Measurements from ENCODE around the gene LILRA6. TPM values are rescaled to one million over a fixed set of nuclear protein-coding genes. Genes with fewer than 3 reads are reported as not detected.

LILRA6 gene
- total and polyA plus RNA-seq, 2 of the 13 experiments (the other 11 are each of a cell fraction or from before 2014, with no cell fraction given), result not detected

- TF ChIP-seq SMARCE1 (IDR thresholded peaks at IDR 0.05; ENCODE audit: borderline replicate concordance), result no peak
- TF ChIP-seq NKX3-1 (CRISPR knock-in tag; IDR thresholded peaks at IDR 0.05), result no peak
- TF ChIP-seq CEBPZ (IDR thresholded peaks at IDR 0.05; ENCODE audit: low read length), result no peak
- peak; percentile 65; the same call in 1 of the 2 replicates for TF ChIP-seq PITX1 (CRISPR knock-in tag; IDR thresholded peaks at IDR 0.05)
- TF ChIP-seq ZNF142 (CRISPR knock-in tag; IDR thresholded peaks at IDR 0.05), result no peak
- no peak for TF ChIP-seq ZNF34 (CRISPR knock-in tag; IDR thresholded peaks at IDR 0.05; ENCODE audit: borderline replicate concordance)
- no peak for TF ChIP-seq FOXK1 (CRISPR knock-in tag; IDR thresholded peaks at IDR 0.05; ENCODE audit: borderline replicate concordance, low read depth)
- TF ChIP-seq ZNF432 (CRISPR knock-in tag; IDR thresholded peaks at IDR 0.05; ENCODE audit: borderline replicate concordance), result no peak
- no peak for TF ChIP-seq ZNF510 (CRISPR knock-in tag; IDR thresholded peaks at IDR 0.05; ENCODE audit: low read depth)
- TF ChIP-seq POGK (CRISPR knock-in tag; conservative IDR thresholded peaks at IDR 0.05), result no peak
- TF ChIP-seq SATB2 (CRISPR knock-in tag; IDR thresholded peaks at IDR 0.05), result no peak
- no peak for TF ChIP-seq ZNF335 (CRISPR knock-in tag; IDR thresholded peaks at IDR 0.05)
- TF ChIP-seq CHD4 (IDR thresholded peaks at IDR 0.05; ENCODE audit: borderline replicate concordance, low read length), result no peak
- no peak for TF ChIP-seq TFE3 (CRISPR knock-in tag; IDR thresholded peaks at IDR 0.05)
- no peak for TF ChIP-seq LBX2 (CRISPR knock-in tag; IDR thresholded peaks at IDR 0.05; ENCODE audit: borderline replicate concordance)
- no peak; the same call in 1 of the 2 replicates for TF ChIP-seq RNF2 (conservative IDR thresholded peaks at IDR 0.05; ENCODE audit: low read depth)
Measured at GRCh38 chr19:54231077-54231931, 11.3 kb downstream of the LILRA6 start (continued).

Measured in HepG2 (cell line).